ENCODE data around the gene BUD23.
A peak's percentile ranks its signal among the peaks of the same experiment; 100 is the strongest.
"Not testable (repeated sequence)": the region's sequence is repeated elsewhere in the genome, so short reads cannot be mapped to it uniquely, and the experiment has no call there.

The BUD23 gene

GRCh38 chr7:73683056-73683787 is at the start of gene BUD23, which contains the start of gene DNAJC30:
BUD23 (plus strand) TSS chr7:73683597; CDS start chr7:73683626, 29 bp downstream.
DNAJC30 (minus strand) TSS chr7:73683453; CDS start chr7:73683423, 30 bp downstream.
- peak; percentile 81 to 97 (median 92) for DNase-seq

GRCh38 chr7:73633844-73634243 is 49.6 kb upstream of the BUD23 start:
- no peak for DNase-seq

- DNase-seq = no peak
Observed at GRCh38 chr7:73635428-73636200, 47.8 kb upstream of the BUD23 start.

- no peak for DNase-seq
Observed at GRCh38 chr7:73638911-73639310, 44.5 kb upstream of the BUD23 start.

GRCh38 chr7:73642834-73643233 is 40.6 kb upstream of the BUD23 start:
- DNase-seq = no peak

GRCh38 chr7:73644688-73645286 is 38.6 kb upstream of the BUD23 start:
- DNase-seq = no peak

- no peak for DNase-seq
Observed at GRCh38 chr7:73645643-73646174, 37.7 kb upstream of the BUD23 start.

- no peak for DNase-seq
Observed at GRCh38 chr7:73646785-73647724, 36.3 kb upstream of the BUD23 start.

GRCh38 chr7:73647725-73648592 is 35.4 kb upstream of the BUD23 start:
- peak in 1 of 51 donors; percentile 11 for DNase-seq

GRCh38 chr7:73648593-73649332 is 34.6 kb upstream of the BUD23 start:
- DNase-seq = no peak

- no peak for DNase-seq
Observed at GRCh38 chr7:73649576-73649975, 33.8 kb upstream of the BUD23 start.

GRCh38 chr7:73650524-73650923 is 32.9 kb upstream of the BUD23 start:
- DNase-seq = no peak

GRCh38 chr7:73652541-73652949 is 30.9 kb upstream of the BUD23 start:
- DNase-seq = peak in 1 of 51 donors; percentile 16

GRCh38 chr7:73655309-73655708 is 28.1 kb upstream of the BUD23 start:
- DNase-seq = not testable (repeated sequence)

- DNase-seq = no peak
Observed at GRCh38 chr7:73659983-73660382, 23.4 kb upstream of the BUD23 start.

GRCh38 chr7:73660594-73660993 is 22.8 kb upstream of the BUD23 start:
- DNase-seq = not testable (repeated sequence)

- DNase-seq = no peak
Observed at GRCh38 chr7:73663033-73663432, 20.4 kb upstream of the BUD23 start.

- peak in 50 of 51 donors; percentile 16 to 91 (median 71) for DNase-seq
Observed at GRCh38 chr7:73667344-73668102, 15.9 kb upstream of the BUD23 start, which contains the start of gene VPS37D. VPS37D (plus strand) TSS chr7:73667831; CDS start chr7:73667959, 128 bp downstream.
